Activated B cell treated with CpG ODN at 0.5 μM for 24 hours (primary cell): ENCODE measurements around the gene MCMBP. TPM values are rescaled to one million over a fixed set of nuclear protein-coding genes. Genes with fewer than 3 reads are reported as not detected.
A peak's percentile ranks its signal among the peaks of the same experiment; 100 is the strongest.

Source experiments
- ATAC-seq: fragments of 200-7000 bp; cut with Tn5 transposase; one replicate; pipeline ENCODE4 v1.10.0; 2021; ENCODE audit warnings: low read depth, mild to moderate bottlenecking, moderate library complexity
- CTCF ChIA-PET: fragments of 350-600 bp; sonication (Branson Sonifier 250); formaldehyde crosslinking; loops from one replicate; lab custom pipeline; 2021; ENCODE audit warnings: antibody characterized with exemption; lab: Charles Lee
- POLR2A ChIA-PET: fragments of 350-600 bp; sonication (Branson Sonifier 250); formaldehyde crosslinking; loops from one replicate; lab custom pipeline; 2021; ENCODE audit warnings: antibody characterized with exemption; lab: Charles Lee
- DNase-seq: peaks from one replicate; pipeline ENCODE4 v3.0.0; 2022
- H3K27ac Mint-ChIP-seq: one replicate; pipeline ENCODE4 v1.8.0; 2020; ENCODE audit warnings: mixed read lengths
- H3K27me3 Mint-ChIP-seq: one replicate; pipeline ENCODE4 v1.8.0; 2021; ENCODE audit warnings: mixed read lengths
- H3K36me3 Mint-ChIP-seq: one replicate; pipeline ENCODE4 v1.8.0; 2021; ENCODE audit warnings: low read depth, mixed read lengths
- H3K4me1 Mint-ChIP-seq: one replicate; pipeline ENCODE4 v1.8.0; 2021; ENCODE audit warnings: mixed read lengths
- H3K4me3 Mint-ChIP-seq: one replicate; pipeline ENCODE4 v1.8.0; 2020; ENCODE audit warnings: mild to moderate bottlenecking, mixed read lengths
- H3K9me3 Mint-ChIP-seq: one replicate; pipeline ENCODE4 v1.8.0; 2020; ENCODE audit warnings: mixed read lengths
- intact Hi-C: fragments of 100-400 bp; cut with micrococcal nuclease; formaldehyde crosslinking; loops from one replicate; pipeline ENCODE4 v1.15.1; 2024
- total RNA-seq: library from RNA; stranded (reverse); gene quantifications from 2 replicates; pipeline ENCODE4 v1.2.3, GENCODE V29; 2022
- TF ChIP-seq, protein P1 (sequence below): fragments of 200-600 bp; IDR thresholded peaks from one replicate; pipeline ENCODE4 v1.8.0; 2022; ENCODE audit warnings: antibody characterized with exemption, mild to moderate bottlenecking

MCMBP gene
- total RNA-seq, 1 donor from 2014 or later: 41.9 TPM

DNA sequence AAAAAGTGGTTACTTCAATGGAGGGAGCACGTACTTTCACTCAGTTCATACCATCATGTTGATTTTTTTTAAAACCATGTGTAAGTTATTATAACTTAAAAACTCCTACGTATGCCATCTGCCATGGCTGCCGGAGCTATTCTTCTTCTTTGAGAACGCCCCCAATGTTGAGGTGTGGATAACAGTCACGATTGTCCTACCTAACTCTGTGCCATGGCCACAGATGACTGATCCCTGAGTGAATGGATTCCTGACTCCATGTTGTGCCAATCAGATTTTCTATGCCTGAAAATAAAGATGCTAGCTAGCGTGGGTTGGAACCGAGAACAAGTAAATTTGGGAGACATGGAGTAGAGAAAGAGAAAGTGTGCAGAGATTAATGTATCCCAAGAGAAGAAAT, 5.3 kb downstream of the MCMBP start:
- Mint-ChIP-seq H3K36me3 (peaks cover 12% of the 10 kb centered on the region), H3K4me1 (peaks cover 43% of the 10 kb centered on the region), H3K4me3 (no peak overlapping the region), H3K27me3 (no peaks in the 10 kb centered on the region), H3K27ac (no peak overlapping the region), H3K9me3 (peaks cover 4% of the 10 kb centered on the region)
- ChIA-PET CTCF (interaction anchor here (1.2 kb wide), 1 partner anchor 8 kb away, joined by 7 read pairs; no protein-coding TSS in a partner anchor), POLR2A (interaction anchor here (0.7 to 1.7 kb wide), 2 partner anchors 25 to 502 kb away, joined by 4 to 9 read pairs; partner anchors contain the start of gene SEC23IP)
- ATAC-seq: no peak
- TF ChIP-seq, protein P1, sequence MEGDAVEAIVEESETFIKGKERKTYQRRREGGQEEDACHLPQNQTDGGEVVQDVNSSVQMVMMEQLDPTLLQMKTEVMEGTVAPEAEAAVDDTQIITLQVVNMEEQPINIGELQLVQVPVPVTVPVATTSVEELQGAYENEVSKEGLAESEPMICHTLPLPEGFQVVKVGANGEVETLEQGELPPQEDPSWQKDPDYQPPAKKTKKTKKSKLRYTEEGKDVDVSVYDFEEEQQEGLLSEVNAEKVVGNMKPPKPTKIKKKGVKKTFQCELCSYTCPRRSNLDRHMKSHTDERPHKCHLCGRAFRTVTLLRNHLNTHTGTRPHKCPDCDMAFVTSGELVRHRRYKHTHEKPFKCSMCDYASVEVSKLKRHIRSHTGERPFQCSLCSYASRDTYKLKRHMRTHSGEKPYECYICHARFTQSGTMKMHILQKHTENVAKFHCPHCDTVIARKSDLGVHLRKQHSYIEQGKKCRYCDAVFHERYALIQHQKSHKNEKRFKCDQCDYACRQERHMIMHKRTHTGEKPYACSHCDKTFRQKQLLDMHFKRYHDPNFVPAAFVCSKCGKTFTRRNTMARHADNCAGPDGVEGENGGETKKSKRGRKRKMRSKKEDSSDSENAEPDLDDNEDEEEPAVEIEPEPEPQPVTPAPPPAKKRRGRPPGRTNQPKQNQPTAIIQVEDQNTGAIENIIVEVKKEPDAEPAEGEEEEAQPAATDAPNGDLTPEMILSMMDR: no peak
- DNase-seq: no peak
- intact Hi-C loops: no loop called here

DNA sequence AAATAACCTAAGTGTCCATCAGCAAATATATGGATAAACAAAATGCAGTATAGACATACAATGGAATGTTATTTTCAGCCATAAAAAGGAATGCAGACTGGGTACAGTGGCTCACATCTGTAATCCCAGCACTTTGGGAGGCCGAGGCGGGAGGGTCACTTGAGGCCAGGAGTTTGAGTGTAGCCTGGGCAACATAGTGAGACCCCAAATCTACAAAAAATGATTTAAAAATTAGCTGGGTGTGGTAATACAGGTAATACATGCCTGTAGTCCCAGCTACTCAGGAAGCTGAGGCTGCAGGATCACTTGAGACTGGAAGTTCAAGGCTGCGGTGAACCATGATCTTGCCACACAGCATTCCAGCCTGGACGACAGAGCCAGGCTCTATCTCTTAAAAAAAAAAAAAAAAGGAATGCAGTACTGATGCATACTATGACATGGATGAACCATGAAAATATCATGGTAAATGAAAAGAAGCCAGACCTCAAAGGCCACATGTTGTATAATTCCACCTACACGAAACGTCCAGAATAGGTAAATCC, 6.9 kb downstream of the MCMBP start:
- H3K27me3 Mint-ChIP-seq: no peaks in the 10 kb centered on the region
- H3K36me3 Mint-ChIP-seq: peaks cover 12% of the 10 kb centered on the region
- peaks cover 41% of the 10 kb centered on the region for H3K4me1 Mint-ChIP-seq
- ChIA-PET CTCF (no interaction called here), POLR2A (no interaction called here)
- no peak for DNase-seq
- ATAC-seq: no peak
- TF ChIP-seq, protein P1: no peak
- H3K4me3 Mint-ChIP-seq: no peak overlapping the region
- peaks cover 4% of the 10 kb centered on the region for H3K9me3 Mint-ChIP-seq
- H3K27ac Mint-ChIP-seq: no peak overlapping the region
- intact Hi-C loops: no loop called here

DNA sequence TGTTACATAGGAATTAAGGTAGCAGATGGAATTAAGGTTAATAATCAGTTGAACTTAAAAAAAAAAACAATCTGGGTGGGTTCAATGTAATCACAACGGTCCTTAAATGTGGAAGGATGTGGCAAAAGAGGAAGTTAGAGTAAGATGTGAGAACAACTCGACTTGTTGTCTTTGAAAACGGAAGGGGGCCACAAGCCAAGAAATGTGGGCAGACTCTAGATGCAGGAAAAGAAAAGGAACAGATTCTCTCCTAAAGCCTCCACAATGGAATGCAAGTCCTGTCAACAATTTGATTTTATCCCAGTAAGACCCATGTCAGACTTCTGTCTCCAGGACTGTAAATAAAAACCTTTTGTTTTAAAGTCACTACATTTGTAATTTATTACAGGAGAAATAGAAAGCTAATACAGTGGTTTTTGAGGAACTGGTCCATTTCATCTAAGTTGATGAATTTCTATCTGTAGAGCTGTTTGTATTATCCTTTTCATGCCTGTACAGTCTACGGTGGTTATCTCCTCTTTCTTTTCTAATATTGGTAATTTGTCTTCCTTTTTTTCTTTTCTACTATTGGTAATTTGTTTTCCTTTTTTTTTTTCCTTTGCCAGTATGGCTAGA, 8.6 kb downstream of the MCMBP start:
- ATAC-seq: no peak
- H3K4me3 Mint-ChIP-seq: no peak overlapping the region
- peaks cover 41% of the 10 kb centered on the region for H3K4me1 Mint-ChIP-seq
- H3K27ac Mint-ChIP-seq: peak overlapping the region; percentile 16
- no peak for DNase-seq
- H3K9me3 Mint-ChIP-seq: peaks cover 4% of the 10 kb centered on the region
- CTCF ChIA-PET: no interaction called here
- POLR2A ChIA-PET: interaction anchor here (0.6 to 1.7 kb wide), 2 partner anchors 9 to 27 kb away, joined by 3 to 6 read pairs; partner anchors contain the start of gene MCMBP
- intact Hi-C loops: no loop called here
- H3K27me3 Mint-ChIP-seq: no peaks in the 10 kb centered on the region
- TF ChIP-seq, protein P1: no peak
- peaks cover 15% of the 10 kb centered on the region for H3K36me3 Mint-ChIP-seq

DNA sequence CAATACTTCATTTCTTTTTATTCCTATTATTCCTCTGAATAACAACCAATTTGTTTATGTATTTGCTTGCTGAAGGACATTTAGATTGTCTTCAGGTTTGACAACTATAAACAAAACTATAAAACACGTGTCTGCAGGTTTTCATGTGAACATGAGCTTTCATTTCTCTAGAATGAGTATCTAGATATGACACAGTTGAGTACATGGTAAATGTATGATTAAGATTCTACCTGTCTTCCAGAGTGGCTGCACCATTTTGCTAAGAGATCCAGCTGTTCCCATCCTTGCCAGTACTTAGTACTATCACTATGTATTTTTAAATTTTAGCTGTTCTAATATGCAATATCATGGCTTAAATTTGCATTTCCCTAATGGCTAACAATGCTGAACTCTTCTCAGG, 10.1 kb downstream of the MCMBP start:
- ChIA-PET POLR2A (interaction anchor here (1.1 kb wide), 1 partner anchor 9 kb away, joined by 4 read pairs; no protein-coding TSS in a partner anchor), CTCF (interaction anchor here (2.4 to 7.2 kb wide), 2 partner anchors 10 to 176 kb away, joined by 9 to 113 read pairs; partner anchors contain the start of gene MCMBP)
- DNase-seq (no peak), ATAC-seq (no peak)
- Mint-ChIP-seq H3K4me3 (no peak overlapping the region), H3K27ac (no peak overlapping the region), H3K9me3 (peaks cover 4% of the 10 kb centered on the region), H3K27me3 (no peaks in the 10 kb centered on the region), H3K4me1 (peaks cover 32% of the 10 kb centered on the region), H3K36me3 (peaks cover 20% of the 10 kb centered on the region)
- TF ChIP-seq, protein P1: no peak
- intact Hi-C loops: no loop called here
